Left colon (tissue), 2 donors: ENCODE results near the gene SDCCAG8. TPM values are rescaled to one million over a fixed set of nuclear protein-coding genes. Genes with fewer than 3 reads are reported as not detected.

Experiments
- ATAC-seq: fragments of 200-7000 bp; cut with Tn5 transposase; one replicate; pipeline ENCODE4 v1.9.1; 2020; ENCODE audit warnings: mild to moderate bottlenecking, moderate library complexity
- DNase-seq, 2 donors: peaks; one replicate each; pipeline ENCODE4 v3.0.0-alpha.2; 2020
- intact Hi-C, 2 donors: fragments of 100-400 bp; cut with DNase I in 1 of 2; cut with micrococcal nuclease in 1 of 2; formaldehyde crosslinking; loops; one replicate each; pipeline versions ENCODE4 v1.11.2 to v1.14.0; 2022; cut with DNase I, micrococcal nuclease
- total RNA-seq, 2 donors: library from RNA; stranded (reverse); fragmentation: NEBNext Ultra II Directional; extraction: Animal tissue kit (Norgen Biotek cat#: 25700); gene quantifications; one replicate each; pipeline ENCODE4 v1.2.1, GENCODE V29; 2021
- donor health status: DM: no; HTN: no; CAD: no.
- donor health status: DM: yes; HTN: yes; CAD: no.

Gene SDCCAG8
- total RNA-seq, 2 donors from 2014 or later: 21.9 to 28.7 TPM

GRCh38 chr1:243501002-243501401 is 245.2 kb downstream of the SDCCAG8 start:
- DNase-seq (no peak), ATAC-seq (no peak)
- intact Hi-C loops: no loop called here

GRCh38 chr1:243503155-243503554 is 247.3 kb downstream of the SDCCAG8 start:
- intact Hi-C loops: no loop called here

GRCh38 chr1:243505986-243506689 is 250.3 kb downstream of the SDCCAG8 start:
- DNase-seq (no peak), ATAC-seq (no peak)
- intact Hi-C loops: no loop called here

More at GRCh38 chr1:243503155-243503554, 247.3 kb downstream of the SDCCAG8 start:
- DNase-seq (no peak), ATAC-seq (no peak)

GRCh38 chr1:243507001-243507671 is 251.3 kb downstream of the SDCCAG8 start:
- DNase-seq: no peak
- no peak for ATAC-seq
- intact Hi-C loops: no loop called here

GRCh38 chr1:243507672-243508302 is 251.9 kb downstream of the SDCCAG8 start:
- intact Hi-C loops: no loop called here
- DNase-seq: no peak

DNA sequence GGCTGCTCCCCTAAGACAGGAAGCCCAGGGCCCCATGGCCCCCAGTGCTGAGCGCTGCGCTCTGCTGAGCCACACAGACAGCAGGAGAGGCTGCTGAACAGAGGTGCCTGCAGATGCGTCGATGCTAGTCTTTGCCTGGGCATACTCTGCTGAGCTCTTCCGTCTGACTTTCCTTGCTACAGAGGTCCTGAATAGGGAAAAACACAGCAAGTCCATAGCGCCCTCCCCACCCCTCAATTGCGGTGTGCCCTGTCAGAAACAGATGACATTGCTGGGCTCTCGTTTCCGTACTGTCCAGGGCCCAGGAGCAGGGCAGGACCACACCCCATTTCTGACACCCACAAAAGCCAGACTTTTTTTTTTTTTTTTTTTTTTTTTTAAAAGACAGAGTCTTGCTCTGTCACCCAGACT is 252.5 kb downstream of the SDCCAG8 start:
- intact Hi-C loops: no loop called here
- DNase-seq: no peak
- ATAC-seq: no peak

More at GRCh38 chr1:243507672-243508302, 251.9 kb downstream of the SDCCAG8 start:
- ATAC-seq: no peak

DNA sequence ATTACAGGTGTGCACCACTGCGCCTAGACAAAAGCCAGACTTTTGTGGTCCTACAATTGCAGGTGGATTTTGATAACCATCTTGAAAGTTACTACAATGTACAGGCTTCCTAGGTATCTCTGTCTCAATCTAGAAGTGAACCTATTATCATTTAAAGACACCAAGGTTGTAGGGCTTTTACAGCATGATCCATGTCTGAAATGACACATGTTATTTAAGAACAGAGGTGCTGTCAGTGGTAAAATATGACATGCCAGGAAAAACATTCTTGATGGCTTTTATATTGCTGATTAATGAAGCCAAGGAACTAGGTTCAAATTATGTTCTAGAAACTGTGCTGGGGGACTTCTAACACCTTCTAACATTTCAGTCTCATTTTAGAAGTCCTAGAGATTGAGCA is 253.1 kb downstream of the SDCCAG8 start:
- ATAC-seq (no peak), DNase-seq (no peak)
- intact Hi-C loops: no loop called here

- ATAC-seq (no peak), DNase-seq (no peak)
- intact Hi-C loops: no loop called here
These were observed 255.1 kb downstream of the SDCCAG8 start for GRCh38 chr1:243510928-243511327.

DNA sequence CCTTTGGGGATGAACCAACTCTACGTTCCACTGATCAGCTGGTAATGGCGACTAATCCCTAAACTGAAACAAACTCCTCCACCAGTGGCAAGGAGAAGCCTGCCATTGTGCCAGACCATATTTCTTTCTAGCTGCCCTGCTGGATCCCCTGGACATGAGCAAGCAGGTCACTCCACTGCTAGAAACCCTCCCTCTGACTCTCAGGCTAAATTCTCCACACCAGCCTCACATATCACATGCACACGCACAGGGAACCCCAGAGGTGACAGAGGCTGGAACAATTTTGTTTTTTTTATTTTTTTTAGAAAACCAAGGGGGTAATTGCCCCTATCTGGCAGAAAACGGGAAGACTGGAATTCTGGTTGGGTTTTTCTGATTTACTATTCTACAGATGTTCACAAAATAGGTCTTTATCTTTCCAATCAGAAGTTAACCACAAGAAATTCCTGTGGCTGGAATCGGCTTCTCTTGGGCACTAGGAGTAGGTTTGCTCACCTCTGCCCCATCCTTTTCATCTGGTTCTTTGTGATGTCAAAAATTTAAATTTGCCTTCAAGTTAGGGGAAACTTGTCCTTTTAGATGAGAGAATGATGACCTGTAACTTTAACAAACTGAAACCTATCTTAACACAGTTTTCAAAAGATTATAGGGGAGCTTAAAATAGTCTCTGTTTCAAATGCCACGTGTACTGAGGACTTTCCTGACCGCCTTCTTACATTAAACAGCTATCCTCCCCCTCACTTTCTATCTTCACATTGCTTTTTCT is 258.1 kb downstream of the SDCCAG8 start:
- intact Hi-C loops: no loop called here
- DNase-seq: no peak
- no peak for ATAC-seq

DNA sequence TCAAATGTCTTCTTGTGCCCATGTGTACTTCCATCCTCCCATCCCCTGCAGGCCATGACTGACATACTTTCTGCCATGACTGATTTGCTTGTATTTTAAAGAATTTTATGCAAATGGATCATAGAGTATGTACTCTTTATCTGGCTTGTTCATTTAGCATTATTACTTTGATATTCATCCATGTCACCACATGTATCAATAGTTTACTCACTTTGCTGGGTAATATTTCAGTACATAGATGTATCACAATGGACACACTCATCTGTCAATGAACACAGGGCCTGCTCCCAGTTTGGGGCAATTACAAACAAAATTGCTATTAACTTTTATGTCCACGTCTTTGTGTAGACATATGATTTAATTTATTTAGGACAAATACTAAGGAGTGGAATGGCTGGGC is 259.1 kb downstream of the SDCCAG8 start:
- intact Hi-C loops: no loop called here
- DNase-seq (no peak), ATAC-seq (no peak)

- intact Hi-C loops: no loop called here
- no peak for ATAC-seq
- DNase-seq: no peak
These were observed 265.0 kb downstream of the SDCCAG8 start for GRCh38 chr1:243520831-243521230.

GRCh38 chr1:243523766-243524165 is 267.9 kb downstream of the SDCCAG8 start:
- ATAC-seq (no peak), DNase-seq (no peak)
- intact Hi-C loops: no loop called here

- intact Hi-C loops: no loop called here
- ATAC-seq (no peak), DNase-seq (no peak)
These were observed 269.2 kb downstream of the SDCCAG8 start for GRCh38 chr1:243525085-243525487.

GRCh38 chr1:243526180-243526579 is 270.3 kb downstream of the SDCCAG8 start:
- ATAC-seq (no peak), DNase-seq (no peak)

GRCh38 chr1:243528459-243529121 is 272.7 kb downstream of the SDCCAG8 start:
- DNase-seq: no peak
- intact Hi-C loops: no loop called here
- no peak for ATAC-seq

More at GRCh38 chr1:243526180-243526579, 270.3 kb downstream of the SDCCAG8 start:
- intact Hi-C loops: no loop called here

GRCh38 chr1:243529512-243529911 is 273.7 kb downstream of the SDCCAG8 start:
- ATAC-seq (no peak), DNase-seq (no peak)
- intact Hi-C loops: no loop called here

GRCh38 chr1:243535014-243535413 is 279.2 kb downstream of the SDCCAG8 start:
- intact Hi-C loops: no loop called here
- DNase-seq: no peak

GRCh38 chr1:243539636-243540035 is 283.8 kb downstream of the SDCCAG8 start:
- ATAC-seq: no peak
- intact Hi-C loops: no loop called here
- no peak for DNase-seq

More at GRCh38 chr1:243535014-243535413, 279.2 kb downstream of the SDCCAG8 start:
- ATAC-seq: no peak
